Measurements from ENCODE around the gene CDC42BPG. TPM values are rescaled to one million over a fixed set of nuclear protein-coding genes. Genes with fewer than 3 reads are reported as not detected.

The CDC42BPG gene
- polyA plus RNA-seq, 1 donor from 2014 or later: not detected

- Histone ChIP-seq H2AFZ (ENCODE audit: low read depth, low read length) (no peak overlapping the region), H3K9me3 (ENCODE audit: low read length) (no peaks in the 10 kb centered on the region), H3K27me3 (ENCODE audit: insufficient read depth, low read depth, low read length) (no peaks in the 10 kb centered on the region), H4K20me1 (ENCODE audit: insufficient read depth) (no peaks in the 10 kb centered on the region), H3K36me3 (ENCODE audit: insufficient read depth, low read length) (no peaks in the 10 kb centered on the region), H3K27ac (ENCODE audit: low read length) (no peak overlapping the region), H3K4me2 (ENCODE audit: low read length) (peak overlapping the region; percentile 62), H3K79me2 (replicated peaks; ENCODE audit: insufficient read depth, low read length) (peaks cover 36% of the 10 kb centered on the region), H3K4me3 (ENCODE audit: low read length) (peak overlapping the region; percentile 81), H3F3A (ENCODE audit: insufficient read depth, low read length, poor library complexity, severe bottlenecking) (no peaks in the 10 kb centered on the region), H3K9ac (ENCODE audit: low read length) (no peak overlapping the region), H3K9me2 (ENCODE audit: insufficient read depth, low read length) (no peaks in the 10 kb centered on the region)
- TF ChIP-seq POLR2AphosphoS5 (IDR thresholded peaks at IDR 0.05) (no peak), MXI1 (conservative IDR thresholded peaks at IDR 0.05; ENCODE audit: poor library complexity, severe bottlenecking) (no peak), TAF1 (IDR thresholded peaks at IDR 0.05; ENCODE audit: low read depth) (no peak), EP300 (conservative IDR thresholded peaks at IDR 0.05; ENCODE audit: poor library complexity, severe bottlenecking) (no peak), EZH2 (IDR thresholded peaks at IDR 0.05; ENCODE audit: borderline replicate concordance, insufficient read depth, low read length, poor library complexity, severe bottlenecking) (no peak), RAD21 (conservative IDR thresholded peaks at IDR 0.05) (no peak), CTCF (IDR thresholded peaks at IDR 0.05; ENCODE audit: poor library complexity, severe bottlenecking) (no peak)
These were observed 31.8 kb upstream of the CDC42BPG start for GRCh38 chr11:64876229-64876750.

- Histone ChIP-seq H3K36me3 (ENCODE audit: insufficient read depth, low read length) (no peaks in the 10 kb centered on the region), H3K27ac (ENCODE audit: low read length) (no peak overlapping the region), H4K20me1 (ENCODE audit: insufficient read depth) (no peaks in the 10 kb centered on the region), H3F3A (ENCODE audit: insufficient read depth, low read length, poor library complexity, severe bottlenecking) (no peaks in the 10 kb centered on the region), H3K9ac (ENCODE audit: low read length) (no peak overlapping the region), H3K4me3 (ENCODE audit: low read length) (peak overlapping the region; percentile 81), H3K79me2 (replicated peaks; ENCODE audit: insufficient read depth, low read length) (peaks cover 36% of the 10 kb centered on the region), H2AFZ (ENCODE audit: low read depth, low read length) (no peak overlapping the region), H3K9me2 (ENCODE audit: insufficient read depth, low read length) (no peaks in the 10 kb centered on the region), H3K27me3 (ENCODE audit: insufficient read depth, low read depth, low read length) (no peaks in the 10 kb centered on the region), H3K9me3 (ENCODE audit: low read length) (no peaks in the 10 kb centered on the region), H3K4me2 (ENCODE audit: low read length) (no peak overlapping the region)
- TF ChIP-seq TAF1 (IDR thresholded peaks at IDR 0.05; ENCODE audit: low read depth): no peak
- TF ChIP-seq REST (IDR thresholded peaks at IDR 0.05; ENCODE audit: borderline replicate concordance): no peak
- no peak for TF ChIP-seq POLR2AphosphoS5 (IDR thresholded peaks at IDR 0.05)
- TF ChIP-seq MXI1 (conservative IDR thresholded peaks at IDR 0.05; ENCODE audit: poor library complexity, severe bottlenecking): no peak
- no peak for TF ChIP-seq EZH2 (IDR thresholded peaks at IDR 0.05; ENCODE audit: borderline replicate concordance, insufficient read depth, low read length, poor library complexity, severe bottlenecking)
- TF ChIP-seq EP300 (conservative IDR thresholded peaks at IDR 0.05; ENCODE audit: poor library complexity, severe bottlenecking): no peak
- no peak for TF ChIP-seq CTCF (IDR thresholded peaks at IDR 0.05; ENCODE audit: poor library complexity, severe bottlenecking)
- no peak for TF ChIP-seq SMC3 (conservative IDR thresholded peaks at IDR 0.05; ENCODE audit: poor library complexity)
- no peak for TF ChIP-seq RAD21 (conservative IDR thresholded peaks at IDR 0.05)
These were observed 31.1 kb upstream of the CDC42BPG start for GRCh38 chr11:64875369-64876228.
